CD14-positive monocyte (primary cell): ENCODE results near the gene SHROOM3. TPM values are rescaled to one million over a fixed set of nuclear protein-coding genes. Genes with fewer than 3 reads are reported as not detected.

Experiments
- DNase-seq, 3 donors: peaks; one replicate each; pipeline ENCODE4 v3.0.0-alpha.2; 2011 to 2022
- H2AFZ ChIP-seq: 2 replicates; pipeline ENCODE4 v1.6.0; 2012; ENCODE audit warnings: mild to moderate bottlenecking, low read depth, low read length, inconsistent platforms; ENCODE audit not compliant: insufficient read depth, poor library complexity, severe bottlenecking
- H3K27ac ChIP-seq, 2 donors: 1 replicate in 1 of 2; 2 replicates in 1 of 2; pipeline ENCODE4 v1.5.1; 2012 to 2013; ENCODE audit warnings: low read length in 2 of 2, control low read depth in 1 of 2, inconsistent platforms in 1 of 2, low read depth in 1 of 2, mild to moderate bottlenecking in 1 of 2
- H3K27me3 ChIP-seq, 2 donors: one replicate each; pipeline versions ENCODE4 v1.6.0 to v1.6.1; 2011 to 2013; ENCODE audit warnings: low read length in 2 of 2; ENCODE audit not compliant: control insufficient read depth in 2 of 2, insufficient read depth in 2 of 2
- H3K36me3 ChIP-seq, 2 donors: replicated peaks in 1 of 2; 1 replicate in 1 of 2; 2 replicates in 1 of 2; pipeline versions ENCODE4 v1.5.1 to v1.6.1; 2012 to 2013; ENCODE audit warnings: low read length in 2 of 2, control low read depth in 1 of 2, inconsistent platforms in 1 of 2, mild to moderate bottlenecking in 1 of 2; ENCODE audit not compliant: insufficient read depth in 2 of 2, control insufficient read depth in 1 of 2
- H3K4me1 ChIP-seq, 2 donors: 1 replicate in 1 of 2; 2 replicates in 1 of 2; pipeline versions ENCODE4 v1.5.1 to v1.6.1; 2012 to 2013; ENCODE audit warnings: low read length in 2 of 2, control low read depth in 1 of 2, inconsistent platforms in 1 of 2, mild to moderate bottlenecking in 1 of 2, moderate library complexity in 1 of 2; ENCODE audit not compliant: insufficient read depth in 2 of 2, control insufficient read depth in 1 of 2
- H3K4me2 ChIP-seq: replicated peaks from 2 replicates; pipeline ENCODE3; 2012; ENCODE audit warnings: low read length, moderate library complexity, mild to moderate bottlenecking; ENCODE audit not compliant: poor library complexity, severe bottlenecking; ENCODE audit errors: extremely low read depth
- H3K4me3 ChIP-seq, 3 experiments: fragments of 200-600 bp in 1 of 3; sonication (generic) in 1 of 3; replicated peaks in 1 of 3; 1 replicate in 2 of 3; 2 replicates in 1 of 3; pipeline ENCODE4 v1.5.1; 2011 to 2013; ENCODE audit warnings: low read length in 3 of 3, mild to moderate bottlenecking in 3 of 3, control low read depth in 2 of 3, low read depth in 2 of 3, inconsistent platforms in 1 of 3, moderate library complexity in 1 of 3
- H3K79me2 ChIP-seq: 2 replicates; pipeline ENCODE4 v1.6.0; 2012; ENCODE audit warnings: mild to moderate bottlenecking, control low read depth, inconsistent platforms, low read length, moderate library complexity; ENCODE audit not compliant: insufficient read depth
- H3K9ac ChIP-seq: 2 replicates; pipeline ENCODE4 v1.6.0; 2017; ENCODE audit warnings: low read length, mild to moderate bottlenecking; ENCODE audit not compliant: insufficient read depth, poor library complexity, severe bottlenecking
- H3K9me3 ChIP-seq, 2 donors: replicated peaks in 1 of 2; 1 replicate in 1 of 2; 2 replicates in 1 of 2; pipeline versions ENCODE4 v1.5.1 to v1.6.1; 2012 to 2013; ENCODE audit warnings: low read length in 2 of 2, control low read depth in 1 of 2; ENCODE audit not compliant: control insufficient read depth in 1 of 2, insufficient read depth in 1 of 2
- H4K20me1 ChIP-seq: 2 replicates; pipeline ENCODE4 v1.6.0; 2012; ENCODE audit warnings: mild to moderate bottlenecking, low read length, control low read depth, moderate library complexity; ENCODE audit not compliant: insufficient read depth
- H3K27ac Mint-ChIP-seq, 7 donors: one replicate each; pipeline ENCODE4 v1.8.0; 2020; ENCODE audit warnings: mild to moderate bottlenecking in 7 of 7, mixed read lengths in 7 of 7, moderate library complexity in 6 of 7, inconsistent platforms in 2 of 7
- H3K27me3 Mint-ChIP-seq, 3 donors: one replicate each; pipeline ENCODE4 v1.8.0; 2021 to 2022; ENCODE audit warnings: low read depth in 3 of 3, mild to moderate bottlenecking in 3 of 3, mixed read lengths in 3 of 3, moderate library complexity in 3 of 3, inconsistent platforms in 1 of 3
- H3K36me3 Mint-ChIP-seq, 2 donors: one replicate each; pipeline ENCODE4 v1.8.0; 2020; ENCODE audit warnings: mixed read lengths in 2 of 2, inconsistent platforms in 1 of 2, mild to moderate bottlenecking in 1 of 2
- H3K4me1 Mint-ChIP-seq: one replicate; pipeline ENCODE4 v1.8.0; 2020; ENCODE audit warnings: mild to moderate bottlenecking, mixed read lengths
- H3K4me3 Mint-ChIP-seq, 2 donors: one replicate each; pipeline ENCODE4 v1.8.0; 2020; ENCODE audit warnings: mild to moderate bottlenecking in 2 of 2, mixed read lengths in 2 of 2, moderate library complexity in 1 of 2
- H3K9me3 Mint-ChIP-seq, 7 donors: one replicate each; pipeline ENCODE4 v1.8.0; 2020 to 2022; ENCODE audit warnings: mixed read lengths in 7 of 7, mild to moderate bottlenecking in 6 of 7, moderate library complexity in 6 of 7, inconsistent platforms in 2 of 7
- WGBS: methylation state at CpG from one replicate; pipeline ENCODE4 v1.1.5; 2013; ENCODE audit warnings: missing lambda C conversion rate; ENCODE audit not compliant: insufficient coverage; 5-methylcytosine and 5-hydroxymethylcytosine counted together
- intact Hi-C, 2 donors: fragments of 100-400 bp; cut with micrococcal nuclease; formaldehyde crosslinking; loops; one replicate each; pipeline versions ENCODE4 v1.15.0 to v1.15.1; 2023
- polyA plus RNA-seq, 3 donors: library from polyadenylated mRNA; depleted of rRNA in 1 of 3; unstranded in 2 of 3; stranded (reverse) in 1 of 3; fragments of 300-500 nt in 2 of 3; fragments of >200 nt in 1 of 3; fragmentation: Illumina TruSeq in 2 of 3; gene quantifications; 1 replicate in 2 of 3; 2 replicates in 1 of 3; pipeline ENCODE4 v1.2.3, GENCODE V29; 2012 to 2021
- TF ChIP-seq, protein P1 (sequence below): fragments of 200-600 bp; IDR thresholded peaks from one replicate; pipeline ENCODE4 v1.8.0; 2022; ENCODE audit warnings: antibody characterized with exemption, mild to moderate bottlenecking

Gene SHROOM3
- polyA plus RNA-seq, 3 donors = not detected

DNA sequence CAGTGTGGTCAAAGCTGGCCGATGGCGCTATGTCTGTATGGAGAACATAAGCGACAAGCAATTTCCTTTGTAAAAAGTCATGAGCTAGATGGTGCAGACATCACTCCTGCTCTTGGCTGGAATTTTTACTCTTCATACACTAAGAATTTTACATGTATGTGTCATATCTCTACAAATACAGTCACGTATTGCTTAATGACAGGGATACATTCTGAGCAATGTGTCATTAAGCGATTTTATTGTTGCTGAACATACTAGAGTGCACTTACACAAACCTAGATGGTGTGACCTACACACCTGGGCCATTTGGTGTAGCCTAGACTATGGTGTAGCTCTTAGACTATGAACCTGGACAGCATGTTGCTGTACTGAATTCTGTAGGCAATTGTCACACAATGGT is 277.5 kb downstream of the SHROOM3 start:
- Histone ChIP-seq H3K27ac (no peak overlapping the region), H4K20me1 (no peaks in the 10 kb centered on the region), H2AFZ (no peak overlapping the region), H3K36me3 (no peaks in the 10 kb centered on the region), H3K9me3 (no peaks in the 10 kb centered on the region), H3K79me2 (no peaks in the 10 kb centered on the region), H3K4me2 (no peak overlapping the region), H3K9ac (no peak overlapping the region), H3K4me3 (no peak overlapping the region), H3K4me1 (no peaks in the 10 kb centered on the region), H3K27me3 (peaks cover 0 to 2% of the 10 kb centered on the region in 2 donors)
- no peak overlapping the region for H3K4me3 Mint-ChIP-seq
- no peaks in the 10 kb centered on the region for H3K36me3 Mint-ChIP-seq
- DNase-seq = no peak
- H3K9me3 Mint-ChIP-seq = peaks cover 0 to 3% (median 0%) of the 10 kb centered on the region in 7 donors
- no peak overlapping the region for H3K27ac Mint-ChIP-seq
- intact Hi-C loops = no loop called here
- TF ChIP-seq, protein P1, sequence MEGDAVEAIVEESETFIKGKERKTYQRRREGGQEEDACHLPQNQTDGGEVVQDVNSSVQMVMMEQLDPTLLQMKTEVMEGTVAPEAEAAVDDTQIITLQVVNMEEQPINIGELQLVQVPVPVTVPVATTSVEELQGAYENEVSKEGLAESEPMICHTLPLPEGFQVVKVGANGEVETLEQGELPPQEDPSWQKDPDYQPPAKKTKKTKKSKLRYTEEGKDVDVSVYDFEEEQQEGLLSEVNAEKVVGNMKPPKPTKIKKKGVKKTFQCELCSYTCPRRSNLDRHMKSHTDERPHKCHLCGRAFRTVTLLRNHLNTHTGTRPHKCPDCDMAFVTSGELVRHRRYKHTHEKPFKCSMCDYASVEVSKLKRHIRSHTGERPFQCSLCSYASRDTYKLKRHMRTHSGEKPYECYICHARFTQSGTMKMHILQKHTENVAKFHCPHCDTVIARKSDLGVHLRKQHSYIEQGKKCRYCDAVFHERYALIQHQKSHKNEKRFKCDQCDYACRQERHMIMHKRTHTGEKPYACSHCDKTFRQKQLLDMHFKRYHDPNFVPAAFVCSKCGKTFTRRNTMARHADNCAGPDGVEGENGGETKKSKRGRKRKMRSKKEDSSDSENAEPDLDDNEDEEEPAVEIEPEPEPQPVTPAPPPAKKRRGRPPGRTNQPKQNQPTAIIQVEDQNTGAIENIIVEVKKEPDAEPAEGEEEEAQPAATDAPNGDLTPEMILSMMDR = no peak
- peaks cover 11% of the 10 kb centered on the region for H3K4me1 Mint-ChIP-seq
- H3K27me3 Mint-ChIP-seq = peaks cover 0 to 1% (median 0%) of the 10 kb centered on the region in 3 donors
- 94% methylated on average over 3 of the region's 5 CpGs for WGBS

DNA sequence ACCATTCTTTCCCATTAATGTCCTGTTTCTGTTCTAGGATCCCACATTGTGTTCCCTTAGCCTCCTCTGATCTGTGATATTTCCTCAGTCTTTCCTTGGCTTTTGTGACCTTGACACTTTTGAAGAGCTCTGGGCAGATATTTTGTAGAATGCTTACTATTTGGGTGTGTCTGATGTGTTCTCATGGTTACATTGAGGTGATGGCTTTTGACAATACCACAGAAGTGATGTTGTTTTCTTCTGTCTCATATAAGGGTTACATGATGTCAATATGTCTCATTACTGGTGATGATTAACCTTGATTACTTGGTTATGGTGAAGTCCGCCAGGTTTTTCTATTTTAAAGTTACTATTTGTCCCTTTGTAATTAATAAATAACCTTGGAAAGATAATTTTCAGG is 279.2 kb downstream of the SHROOM3 start:
- TF ChIP-seq, protein P1 = no peak
- no peaks in the 10 kb centered on the region for H3K9me3 ChIP-seq
- H3K27ac ChIP-seq = no peak overlapping the region
- no peaks in the 10 kb centered on the region for H3K79me2 ChIP-seq
- intact Hi-C loops = no loop called here
- Mint-ChIP-seq H3K27ac (no peak overlapping the region), H3K9me3 (no peaks in the 10 kb centered on the region), H3K4me1 (peaks cover 18% of the 10 kb centered on the region), H3K27me3 (no peaks in the 10 kb centered on the region), H3K36me3 (no peaks in the 10 kb centered on the region), H3K4me3 (no peak overlapping the region)
- peaks cover 0 to 2% of the 10 kb centered on the region in 2 donors for H3K27me3 ChIP-seq
- no CpG with 5 or more reads among the region's 1 CpG for WGBS
- H2AFZ ChIP-seq = no peak overlapping the region
- no peak overlapping the region for H3K4me3 ChIP-seq
- no peaks in the 10 kb centered on the region for H4K20me1 ChIP-seq
- no peak for DNase-seq
- H3K4me1 ChIP-seq = no peaks in the 10 kb centered on the region
- no peak overlapping the region for H3K4me2 ChIP-seq
- no peak overlapping the region for H3K9ac ChIP-seq
- H3K36me3 ChIP-seq = no peaks in the 10 kb centered on the region
